ENCODE data around the gene BMPER. TPM values are rescaled to one million over a fixed set of nuclear protein-coding genes. Genes with fewer than 3 reads are reported as not detected.
A peak's percentile ranks its signal among the peaks of the same experiment; 100 is the strongest.

Gene BMPER
- total and polyA plus RNA-seq, 8 donors = 1.9 to 9.5 (median 4.6) TPM; not detected in 1

- Histone ChIP-seq H3K4me1 (peaks cover 0 to 26% (median 3%) of the 10 kb centered on the region in 4 donors), H3K27me3 (no peaks in the 10 kb centered on the region), H3K36me3 (no peaks in the 10 kb centered on the region), H3K9me3 (no peaks in the 10 kb centered on the region), H3K27ac (peak overlapping the region in 2 of 5 donors; percentile 18 to 32), H3K4me3 (no peak overlapping the region)
- intact Hi-C loops (cut with DNase I; ENCODE audit: low total_unique reads) = no loop called here
- DNase-seq = peak in 1 of 2 donors; percentile 23
- WGBS, 5 donors = 69 to 82% (median 82%) methylated on average over 8 of the region's 8 CpGs
- TF ChIP-seq POLR2AphosphoS5 (IDR thresholded peaks at IDR 0.05) = peak in 1 of 3 donors; percentile 7
- no peak for TF ChIP-seq CTCF (IDR thresholded peaks at IDR 0.05)
These were observed 228.1 kb downstream of the BMPER start for GRCh38 chr7:34133356-34133982.

- H3K27me3 ChIP-seq = no peaks in the 10 kb centered on the region
- TF ChIP-seq CTCF (IDR thresholded peaks at IDR 0.05) (peak in 4 of 7 experiments; percentile 38 to 56 (median 40)), POLR2A (IDR thresholded peaks at IDR 0.05) (no peak)
- no peak overlapping the region for H3K4me3 ChIP-seq
- peak; percentile 51 to 83 for DNase-seq
- H3K9me3 ChIP-seq = no peaks in the 10 kb centered on the region
- H3K4me1 ChIP-seq = peaks cover 0 to 26% (median 3%) of the 10 kb centered on the region in 4 donors
- WGBS, 5 donors = 32 to 46% (median 41%) methylated on average over 12 of the region's 12 CpGs
- H3K27ac ChIP-seq = peak overlapping the region in 2 of 5 donors; percentile 18 to 32
- intact Hi-C loops (cut with DNase I; ENCODE audit: low total_unique reads) = no loop called here
- no peaks in the 10 kb centered on the region for H3K36me3 ChIP-seq
These were observed 228.8 kb downstream of the BMPER start for GRCh38 chr7:34133983-34134782.

GRCh38 chr7:34135924-34136323 lies 230.6 kb downstream of the BMPER start:
- Histone ChIP-seq H3K9me3 (no peaks in the 10 kb centered on the region), H3K27me3 (no peaks in the 10 kb centered on the region), H3K36me3 (no peaks in the 10 kb centered on the region), H3K27ac (no peak overlapping the region), H3K4me3 (no peak overlapping the region), H3K4me1 (peaks cover 0 to 21% (median 3%) of the 10 kb centered on the region in 4 donors)
- TF ChIP-seq CTCF (IDR thresholded peaks at IDR 0.05) (no peak), POLR2AphosphoS5 (IDR thresholded peaks at IDR 0.05) (no peak), EP300 (IDR thresholded peaks at IDR 0.05) (no peak), POLR2A (IDR thresholded peaks at IDR 0.05) (no peak)
- no peak for DNase-seq
- 50 to 72% (median 62%) methylated on average over 4 of the region's 4 CpGs for WGBS, 5 donors
- intact Hi-C loops (cut with DNase I; ENCODE audit: low total_unique reads) = no loop called here

DNA sequence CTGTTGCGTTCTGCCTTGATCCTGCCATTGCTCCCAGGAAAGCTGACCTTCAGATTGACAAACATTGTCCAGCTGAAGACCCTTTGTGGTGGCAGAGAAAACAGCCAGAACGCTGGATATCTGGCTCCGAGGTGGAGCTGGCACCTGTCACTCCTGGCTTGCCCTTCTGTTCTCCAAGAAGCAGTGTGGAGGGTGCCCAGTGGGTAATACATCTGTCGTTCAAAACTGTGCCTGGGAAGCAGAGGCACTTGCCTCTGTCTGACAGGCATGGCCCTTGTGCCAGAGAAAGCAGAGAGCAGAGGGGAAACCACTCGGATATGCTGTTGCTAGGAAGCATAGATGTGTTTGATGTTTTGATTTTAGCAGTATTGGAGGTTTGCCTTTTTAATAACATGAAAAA lies 231.4 kb downstream of the BMPER start:
- TF ChIP-seq POLR2A (IDR thresholded peaks at IDR 0.05) = no peak
- intact Hi-C loops (cut with DNase I; ENCODE audit: low total_unique reads) = no loop called here
- WGBS, 5 donors = 53 to 72% (median 62%) methylated on average over 5 of the region's 5 CpGs
- Histone ChIP-seq H3K4me1 (peaks cover 0 to 13% (median 3%) of the 10 kb centered on the region in 4 donors), H3K36me3 (no peaks in the 10 kb centered on the region), H3K27ac (no peak overlapping the region), H3K9me3 (no peaks in the 10 kb centered on the region), H3K4me3 (no peak overlapping the region), H3K27me3 (no peaks in the 10 kb centered on the region)
- no peak for DNase-seq

DNA sequence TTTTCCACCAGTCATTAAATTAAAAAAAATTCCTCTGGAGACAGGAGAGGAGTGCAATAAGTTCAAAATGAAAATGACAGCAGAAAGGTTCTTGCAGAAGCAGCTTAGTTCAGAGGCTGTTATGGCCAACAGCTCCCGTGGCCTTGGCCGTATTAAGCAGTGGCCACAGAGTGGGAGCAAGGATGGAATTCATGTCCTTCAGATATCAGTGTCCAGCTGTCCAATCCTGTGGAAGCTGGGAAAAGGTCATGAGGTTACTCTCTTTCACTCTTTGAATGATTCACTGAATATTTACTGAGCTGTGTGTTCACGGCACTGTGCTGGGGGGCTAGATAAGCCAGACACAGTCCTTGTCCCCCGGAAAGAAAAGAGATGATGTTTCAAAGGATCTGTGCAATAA lies 231.8 kb downstream of the BMPER start:
- Histone ChIP-seq H3K4me3 (no peak overlapping the region), H3K36me3 (no peaks in the 10 kb centered on the region), H3K27ac (no peak overlapping the region), H3K9me3 (no peaks in the 10 kb centered on the region), H3K27me3 (no peaks in the 10 kb centered on the region), H3K4me1 (peaks cover 0 to 12% (median 3%) of the 10 kb centered on the region in 4 donors)
- no peak for DNase-seq
- intact Hi-C loops (cut with DNase I; ENCODE audit: low total_unique reads) = no loop called here
- 54 to 67% (median 60%) methylated on average over 4 of the region's 4 CpGs for WGBS, 5 donors
- no peak for TF ChIP-seq CTCF (IDR thresholded peaks at IDR 0.05)
- TF ChIP-seq POLR2AphosphoS5 (IDR thresholded peaks at IDR 0.05) = no peak
- no peak for TF ChIP-seq POLR2A (IDR thresholded peaks at IDR 0.05)
- no peak for TF ChIP-seq EP300 (IDR thresholded peaks at IDR 0.05)

Data from stomach (tissue), 9 donors.